Esophagus (tissue), 2 donors: ENCODE data around the gene UGT1A3. TPM values are rescaled to one million over a fixed set of nuclear protein-coding genes. Genes with fewer than 3 reads are reported as not detected.

Experiments used
- polyA plus RNA-seq, 2 donors: library from polyadenylated mRNA; stranded (reverse); fragments of 200-250 nt; gene quantifications; one replicate each; pipeline ENCODE4 v1.2.3, GENCODE V29; 2013
- donor health status: healthy with polysubstance abuse.
- donor health status: Bipolar disorder and iron deficiency.

Gene UGT1A3
- polyA plus RNA-seq, 2 donors: 0.07 to 1.5 TPM

Other genes starting within 250 kb of the UGT1A3 start
- 10 to 100 TPM; 14.2 to 29.9 TPM for gene USP40, start 162.3 kb upstream of the UGT1A3 start, polyA plus RNA-seq
- 1 to 10 TPM in 1 of 2 donors, under 1 TPM in 1; 0.39 to 2.8 TPM for gene UGT1A8, start 111.4 kb upstream of the UGT1A3 start, polyA plus RNA-seq
- 10 to 100 TPM in 1 of 2 donors, 1 to 10 TPM in 1; 9.1 to 10.8 TPM for gene UGT1A10, start 92.6 kb upstream of the UGT1A3 start, polyA plus RNA-seq
- gene UGT1A9, start 57.1 kb upstream of the UGT1A3 start, polyA plus RNA-seq: under 1 TPM; 0.01 to 0.31 TPM
- gene UGT1A7, start 47.1 kb upstream of the UGT1A3 start, polyA plus RNA-seq: 10 to 100 TPM; 28.8 to 54.2 TPM
- 10 to 100 TPM in 1 of 2 donors, 1 to 10 TPM in 1; 4.8 to 22.4 TPM for gene UGT1A6, start 36.2 kb upstream of the UGT1A3 start, polyA plus RNA-seq
- 1 to 10 TPM in 1 of 2 donors, under 1 TPM in 1; 0.01 to 2.9 TPM for gene UGT1A5, start 16.1 kb upstream of the UGT1A3 start, polyA plus RNA-seq
- gene UGT1A4, start 10.3 kb upstream of the UGT1A3 start, polyA plus RNA-seq: 1 to 10 TPM in 1 of 2 donors, under 1 TPM in 1; 0.69 to 2.5 TPM
- gene UGT1A1, start 31.2 kb downstream of the UGT1A3 start, polyA plus RNA-seq: 1 to 10 TPM in 1 of 2 donors, under 1 TPM in 1; 0.75 to 2.0 TPM
- under 1 TPM; 0.22 to 0.99 TPM for gene MROH2A, start 49.3 kb downstream of the UGT1A3 start, polyA plus RNA-seq
- gene HJURP, start 125.5 kb downstream of the UGT1A3 start, polyA plus RNA-seq: 1 to 10 TPM; 6.6 to 9.5 TPM
- not detected for gene TRPM8, start 188.3 kb downstream of the UGT1A3 start, polyA plus RNA-seq